Upper lobe of left lung (tissue), 6 donors: ENCODE data around the gene SMTNL2. TPM values are rescaled to one million over a fixed set of nuclear protein-coding genes. Genes with fewer than 3 reads are reported as not detected.

Experiments used
- ATAC-seq, 2 donors: fragments of 200-7000 bp; cut with Tn5 transposase; one replicate each; pipeline ENCODE4 v1.9.1; 2022; ENCODE audit warnings: mild to moderate bottlenecking in 2 of 2, moderate library complexity in 2 of 2; ENCODE audit not compliant: low FRiP score in 2 of 2
- DNase-seq, 2 donors: peaks; one replicate each; pipeline ENCODE4 v3.0.0-alpha.2; 2019 to 2020
- H3K27ac ChIP-seq, 4 donors: fragments of 200-600 bp; sonication (generic); one replicate each; pipeline ENCODE4 v1.5.1; 2016 to 2019
- H3K27me3 ChIP-seq, 4 donors: fragments of 200-600 bp; sonication (generic); one replicate each; pipeline ENCODE4 v1.5.1; 2017 to 2019
- H3K36me3 ChIP-seq, 4 donors: fragments of 200-600 bp; sonication (generic); one replicate each; pipeline ENCODE4 v1.5.1; 2016 to 2019
- H3K4me1 ChIP-seq, 4 donors: fragments of 200-600 bp; sonication (generic); one replicate each; pipeline ENCODE4 v1.5.1; 2018 to 2019
- H3K4me3 ChIP-seq, 4 donors: fragments of 200-600 bp; sonication (generic); one replicate each; pipeline ENCODE4 v1.5.1; 2017 to 2019; ENCODE audit warnings: mild to moderate bottlenecking in 2 of 4, moderate library complexity in 1 of 4
- H3K9me3 ChIP-seq, 4 donors: fragments of 200-600 bp; sonication (generic); one replicate each; pipeline ENCODE4 v1.5.1; 2018 to 2019
- CTCF ChIP-seq, 6 experiments: fragments of 450-650 bp in 4 of 6; fragments of 200-600 bp in 2 of 6; sonication (generic) in 2 of 6; IDR thresholded peaks; one replicate each; pipeline ENCODE4 v1.5.1; 2016 to 2019; ENCODE audit warnings: antibody characterized with exemption in 6 of 6
- EP300 ChIP-seq, 4 donors: sonication (generic); formaldehyde crosslinking; IDR thresholded peaks; one replicate each; pipeline ENCODE4 v1.5.1; 2017; ENCODE audit warnings: antibody characterized with exemption in 4 of 4, control low read depth in 2 of 4
- POLR2A ChIP-seq, 4 donors: fragments of 450-650 bp; IDR thresholded peaks; one replicate each; pipeline ENCODE4 v1.5.1; 2016 to 2017; ENCODE audit warnings: antibody characterized with exemption in 4 of 4, mild to moderate bottlenecking in 2 of 4
- POLR2AphosphoS5 ChIP-seq, 2 donors: sonication (generic); formaldehyde crosslinking; IDR thresholded peaks; one replicate each; pipeline ENCODE4 v1.5.1; 2017; ENCODE audit warnings: antibody characterized with exemption in 2 of 2
- WGBS, 2 donors: methylation state at CpG; one replicate each; pipeline ENCODE4 v1.1.5; 2017 to 2018; 5-methylcytosine and 5-hydroxymethylcytosine counted together
- total RNA-seq, 6 donors: library from RNA; depleted of rRNA in 4 of 6; stranded (reverse); fragments of >200 nt in 4 of 6; gene quantifications; one replicate each; pipeline versions ENCODE4 v1.1.0 to v1.2.1, GENCODE V29; 2016 to 2021
- donor health status: DM: no; HTN: no; CAD: no; lungs with moderate emphysema.
- donor health status: DM: no; HTN: yes; CAD: no; lungs with severe emphysema.

SMTNL2 gene
- total RNA-seq, 6 donors from 2014 or later: 0.49 to 7.3 (median 3.6) TPM

GRCh38 chr17:4598776-4599504 is 14.6 kb downstream of the SMTNL2 start:
- DNase-seq (no peak), ATAC-seq (peak; percentile 34 to 89)
- TF ChIP-seq CTCF (IDR thresholded peaks at IDR 0.05) (no peak), EP300 (IDR thresholded peaks at IDR 0.05) (peak in 2 of 4 donors; percentile 33 to 48), POLR2AphosphoS5 (IDR thresholded peaks at IDR 0.05) (peak; percentile 65 to 73)
- peak overlapping the region; percentile 70 to 80 (median 73) for H3K27ac ChIP-seq
- H3K36me3 ChIP-seq: no peaks in the 10 kb centered on the region
- H3K9me3 ChIP-seq: no peaks in the 10 kb centered on the region
- peaks cover 6 to 13% (median 8%) of the 10 kb centered on the region in 4 donors for H3K4me1 ChIP-seq
- H3K4me3 ChIP-seq: no peak overlapping the region
- 67 to 91% methylated on average over 2 to 17 of the region's 20 CpGs for WGBS, 2 donors
- H3K27me3 ChIP-seq: no peaks in the 10 kb centered on the region

- Histone ChIP-seq H3K4me3 (no peak overlapping the region), H3K27ac (peak overlapping the region; percentile 60 to 80 (median 71)), H3K27me3 (no peaks in the 10 kb centered on the region), H3K36me3 (no peaks in the 10 kb centered on the region), H3K4me1 (peaks cover 5 to 16% (median 7%) of the 10 kb centered on the region in 4 donors), H3K9me3 (no peaks in the 10 kb centered on the region)
- peak in 1 of 2 donors; percentile 90 for DNase-seq
- ATAC-seq: peak; percentile 42 to 68
- 55 to 62% methylated on average over 9 to 19 of the region's 25 CpGs for WGBS, 2 donors
- TF ChIP-seq POLR2AphosphoS5 (IDR thresholded peaks at IDR 0.05) (peak; percentile 9 to 22), EP300 (IDR thresholded peaks at IDR 0.05) (peak in 1 of 4 donors; percentile 43), POLR2A (IDR thresholded peaks at IDR 0.05) (no peak)
Observed at GRCh38 chr17:4599505-4600281, 15.4 kb downstream of the SMTNL2 start.

GRCh38 chr17:4600563-4600962 is 16.2 kb downstream of the SMTNL2 start:
- DNase-seq (no peak), ATAC-seq (no peak)
- TF ChIP-seq EP300 (IDR thresholded peaks at IDR 0.05): no peak
- TF ChIP-seq POLR2A (IDR thresholded peaks at IDR 0.05): no peak
- TF ChIP-seq CTCF (IDR thresholded peaks at IDR 0.05): no peak
- TF ChIP-seq POLR2AphosphoS5 (IDR thresholded peaks at IDR 0.05): no peak
- Histone ChIP-seq H3K9me3 (no peaks in the 10 kb centered on the region), H3K36me3 (no peaks in the 10 kb centered on the region), H3K4me1 (peaks cover 0 to 7% (median under 1%) of the 10 kb centered on the region in 4 donors), H3K27ac (peak overlapping the region in 2 of 4 donors; percentile 72 to 80), H3K4me3 (no peak overlapping the region), H3K27me3 (no peaks in the 10 kb centered on the region)
- 60 to 70% methylated on average over 12 to 13 of the region's 13 CpGs for WGBS, 2 donors

- no peaks in the 10 kb centered on the region for H3K9me3 ChIP-seq
- DNase-seq: no peak
- H3K27me3 ChIP-seq: no peaks in the 10 kb centered on the region
- H3K36me3 ChIP-seq: no peaks in the 10 kb centered on the region
- H3K27ac ChIP-seq: no peak overlapping the region
- H3K4me3 ChIP-seq: no peak overlapping the region
- ATAC-seq: no peak
- peaks cover 0 to 6% (median 0%) of the 10 kb centered on the region in 4 donors for H3K4me1 ChIP-seq
- TF ChIP-seq EP300 (IDR thresholded peaks at IDR 0.05) (no peak), POLR2AphosphoS5 (IDR thresholded peaks at IDR 0.05) (no peak), CTCF (IDR thresholded peaks at IDR 0.05) (no peak), POLR2A (IDR thresholded peaks at IDR 0.05) (no peak)
- WGBS, 2 donors: 93 to 96% methylated on average over 4 of the region's 4 CpGs
Observed at GRCh38 chr17:4601326-4601725, 17.0 kb downstream of the SMTNL2 start.

- DNase-seq (no peak), ATAC-seq (no peak)
- Histone ChIP-seq H3K36me3 (no peaks in the 10 kb centered on the region), H3K4me3 (no peak overlapping the region), H3K4me1 (peaks cover 0 to 7% (median 2%) of the 10 kb centered on the region in 4 donors), H3K27ac (no peak overlapping the region), H3K27me3 (no peaks in the 10 kb centered on the region), H3K9me3 (no peaks in the 10 kb centered on the region)
- no peak for TF ChIP-seq CTCF (IDR thresholded peaks at IDR 0.05)
- TF ChIP-seq EP300 (IDR thresholded peaks at IDR 0.05): no peak
- TF ChIP-seq POLR2A (IDR thresholded peaks at IDR 0.05): no peak
- no peak for TF ChIP-seq POLR2AphosphoS5 (IDR thresholded peaks at IDR 0.05)
- 77 to 91% methylated on average over 5 of the region's 5 CpGs for WGBS, 2 donors
Observed at GRCh38 chr17:4602041-4602440, 17.7 kb downstream of the SMTNL2 start.
